ENCODE data around the gene TMEM91.

Gene TMEM91

DNA sequence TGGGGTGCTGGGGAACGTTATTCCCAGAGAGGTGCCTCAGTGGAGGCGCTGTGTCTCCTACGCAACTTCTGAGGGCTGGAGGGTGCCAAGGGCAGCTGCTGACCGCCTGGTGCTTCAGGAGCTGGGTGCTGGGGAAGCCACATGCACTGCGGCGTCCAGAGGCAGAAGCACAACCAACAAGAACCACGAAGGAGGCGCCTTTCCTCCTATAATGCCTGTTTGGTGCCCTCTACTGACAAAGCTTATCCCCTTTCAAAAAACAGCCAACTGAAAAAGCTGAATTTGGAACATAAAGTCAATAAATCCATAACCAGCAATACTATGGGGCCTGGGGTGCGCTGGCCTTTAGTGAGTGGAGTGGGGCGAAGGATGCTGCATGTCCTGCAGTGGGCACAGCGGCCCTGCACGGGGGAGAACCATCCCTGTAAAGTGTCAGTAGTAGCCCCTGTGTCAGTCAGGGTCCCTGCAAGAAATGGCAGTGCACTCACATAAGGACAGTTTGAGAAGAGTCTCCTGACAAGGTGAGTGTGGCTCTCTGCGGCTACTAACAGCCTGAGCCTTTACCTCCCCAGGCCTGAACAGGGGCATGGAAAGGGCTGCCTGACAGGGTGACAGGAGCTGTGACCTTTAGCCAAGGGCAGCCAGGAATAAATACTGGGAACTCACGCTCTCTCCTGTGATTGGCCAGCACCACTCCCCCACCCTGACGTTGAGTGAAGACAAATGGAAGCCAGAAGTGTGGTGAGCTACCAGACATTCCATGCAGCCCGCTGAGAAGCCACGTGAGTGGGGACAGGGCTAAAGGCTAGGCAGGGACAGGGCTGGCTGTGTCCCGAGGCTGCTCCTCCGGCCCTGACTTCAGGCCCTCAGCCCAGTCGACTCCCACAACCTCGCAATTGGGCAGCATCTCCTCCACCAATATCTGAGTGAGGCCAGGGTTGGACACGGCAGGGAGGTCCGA is 55.4 kb downstream of the TMEM91 start:
- DNase-seq (ENCODE audit: low read depth in 2 of 2): no peak

DNA sequence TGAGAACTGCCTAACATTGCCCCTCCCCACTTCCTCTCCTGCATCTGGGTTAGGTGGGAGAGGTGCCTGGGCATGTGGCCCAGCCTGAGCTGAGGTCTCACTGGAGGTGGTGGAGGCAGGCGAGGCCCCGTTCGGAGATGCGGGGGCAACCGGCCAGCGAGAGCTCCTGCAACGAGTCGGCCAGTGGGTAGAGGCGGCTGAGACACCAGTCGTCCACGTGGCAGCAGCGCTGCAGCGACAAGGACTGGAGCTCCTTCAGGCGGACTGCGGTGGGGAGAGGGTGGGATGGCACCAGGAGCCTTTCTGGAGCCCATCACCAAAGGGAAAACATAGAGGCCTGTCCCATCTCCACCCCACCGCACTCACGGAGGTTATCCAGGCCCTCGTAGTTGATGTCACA is 56.8 kb downstream of the TMEM91 start:
- DNase-seq (ENCODE audit: low read depth in 2 of 2): no peak

Measured in stimulated activated CD8-positive, alpha-beta memory T cell treated with anti-CD3 and anti-CD28 coated beads, Interleukin-2, amount 100 ng/mL, for 1 hour (primary cell).